WTC11 (cell line): ENCODE results near the gene ELMO1.

ENCODE experiments used
- CREM ChIP-seq: sonication (generic); formaldehyde crosslinking; IDR thresholded peaks from 2 replicates; pipeline ENCODE4 v1.8.1; 2022; ENCODE audit warnings: mild to moderate bottlenecking, missing genetic modification reagents, moderate library complexity
- CTCF ChIP-seq: fragments of 200-600 bp; IDR thresholded peaks from 2 replicates; pipeline ENCODE4 v1.8.0; 2022; ENCODE audit warnings: antibody characterized with exemption
- FOXP4 ChIP-seq: sonication (generic); formaldehyde crosslinking; IDR thresholded peaks from 2 replicates; pipeline ENCODE4 v1.8.0; 2022; ENCODE audit warnings: mild to moderate bottlenecking, missing genetic modification reagents
- IRF2 ChIP-seq: sonication (generic); formaldehyde crosslinking; IDR thresholded peaks from 2 replicates; pipeline ENCODE4 v1.8.0; 2022; ENCODE audit warnings: low read depth, missing genetic modification reagents, borderline replicate concordance
- JUN ChIP-seq: sonication (generic); formaldehyde crosslinking; IDR thresholded peaks from 2 replicates; pipeline ENCODE4 v1.8.0; 2023; ENCODE audit warnings: mild to moderate bottlenecking, missing genetic modification reagents
- MYBL2 ChIP-seq: sonication (generic); formaldehyde crosslinking; IDR thresholded peaks from 2 replicates; pipeline ENCODE4 v1.8.1; 2023; ENCODE audit warnings: mild to moderate bottlenecking, moderate library complexity, missing genetic modification reagents
- NR1H2 ChIP-seq: sonication (generic); formaldehyde crosslinking; IDR thresholded peaks from 2 replicates; pipeline ENCODE4 v1.9.0; 2021; ENCODE audit warnings: mild to moderate bottlenecking, moderate library complexity, missing genetic modification reagents
- NR3C1 ChIP-seq: sonication (generic); formaldehyde crosslinking; conservative IDR thresholded peaks from 2 replicates; pipeline ENCODE4 v1.8.1; 2023; ENCODE audit warnings: low read depth, mild to moderate bottlenecking, missing genetic modification reagents
- TEAD4 ChIP-seq: sonication (generic); formaldehyde crosslinking; IDR thresholded peaks from 2 replicates; pipeline ENCODE4 v1.8.0; 2022; ENCODE audit warnings: mild to moderate bottlenecking, missing genetic modification reagents
- ZNF121 ChIP-seq: sonication (generic); formaldehyde crosslinking; IDR thresholded peaks from 2 replicates; pipeline ENCODE4 v1.8.0; 2023; ENCODE audit warnings: missing genetic modification reagents
- TF ChIP-seq, protein P1 (sequence below): sonication (generic); formaldehyde crosslinking; IDR thresholded peaks from 2 replicates; pipeline ENCODE4 v1.8.1; 2022; ENCODE audit warnings: mild to moderate bottlenecking, missing genetic modification reagents, moderate library complexity, borderline replicate concordance
- TF ChIP-seq, protein P2 (sequence below): sonication (generic); formaldehyde crosslinking; IDR thresholded peaks from 2 replicates; pipeline ENCODE4 v1.8.1; 2022; ENCODE audit warnings: missing genetic modification reagents, borderline replicate concordance
- TF ChIP-seq, protein P3 (sequence below): sonication (generic); formaldehyde crosslinking; IDR thresholded peaks from 2 replicates; pipeline ENCODE4 v1.8.1; 2023; ENCODE audit warnings: mild to moderate bottlenecking, missing genetic modification reagents, moderate library complexity
- TF ChIP-seq, protein P4 (sequence below): sonication (generic); formaldehyde crosslinking; IDR thresholded peaks from 2 replicates; pipeline ENCODE4 v1.8.0; 2022; ENCODE audit warnings: mild to moderate bottlenecking, missing genetic modification reagents

DNA sequence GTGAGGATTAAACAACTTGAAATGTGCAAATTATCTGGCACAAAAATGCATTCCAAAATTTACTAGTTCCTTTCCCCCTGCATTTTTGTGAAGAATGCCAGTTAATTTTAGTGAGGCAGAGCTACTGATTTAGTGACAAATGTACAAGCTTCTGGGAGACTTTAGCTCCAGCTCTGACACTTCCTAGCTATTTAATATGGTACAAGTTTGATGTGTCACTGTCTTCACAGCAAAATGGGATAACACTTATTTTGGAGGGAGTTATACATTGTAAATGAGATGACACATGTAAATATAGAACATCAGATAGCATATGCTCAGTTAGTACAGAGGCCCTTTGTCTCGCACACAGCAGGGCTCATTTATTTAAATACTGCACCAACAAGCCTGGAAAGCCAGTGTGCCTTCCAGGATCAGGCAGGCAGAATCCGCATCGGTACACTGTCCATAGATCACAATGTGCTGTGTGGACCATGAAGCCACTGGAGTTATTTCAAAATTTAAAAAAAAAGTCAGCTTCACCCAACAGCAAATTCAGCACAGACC, 48.7 kb downstream of the ELMO1 start:
- TF ChIP-seq IRF2 (CRISPR knock-in tag) (no peak), TEAD4 (no peak), ZNF121 (CRISPR knock-in tag) (no peak), CTCF (no peak), NR3C1 (CRISPR knock-in tag) (no peak), JUN (CRISPR knock-in tag) (no peak), NR1H2 (CRISPR knock-in tag) (no peak), MYBL2 (CRISPR knock-in tag) (no peak), FOXP4 (CRISPR knock-in tag) (no peak), CREM (CRISPR knock-in tag) (no peak)
- TF ChIP-seq, protein P1, sequence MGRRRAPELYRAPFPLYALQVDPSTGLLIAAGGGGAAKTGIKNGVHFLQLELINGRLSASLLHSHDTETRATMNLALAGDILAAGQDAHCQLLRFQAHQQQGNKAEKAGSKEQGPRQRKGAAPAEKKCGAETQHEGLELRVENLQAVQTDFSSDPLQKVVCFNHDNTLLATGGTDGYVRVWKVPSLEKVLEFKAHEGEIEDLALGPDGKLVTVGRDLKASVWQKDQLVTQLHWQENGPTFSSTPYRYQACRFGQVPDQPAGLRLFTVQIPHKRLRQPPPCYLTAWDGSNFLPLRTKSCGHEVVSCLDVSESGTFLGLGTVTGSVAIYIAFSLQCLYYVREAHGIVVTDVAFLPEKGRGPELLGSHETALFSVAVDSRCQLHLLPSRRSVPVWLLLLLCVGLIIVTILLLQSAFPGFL = no peak
- TF ChIP-seq, protein P2, sequence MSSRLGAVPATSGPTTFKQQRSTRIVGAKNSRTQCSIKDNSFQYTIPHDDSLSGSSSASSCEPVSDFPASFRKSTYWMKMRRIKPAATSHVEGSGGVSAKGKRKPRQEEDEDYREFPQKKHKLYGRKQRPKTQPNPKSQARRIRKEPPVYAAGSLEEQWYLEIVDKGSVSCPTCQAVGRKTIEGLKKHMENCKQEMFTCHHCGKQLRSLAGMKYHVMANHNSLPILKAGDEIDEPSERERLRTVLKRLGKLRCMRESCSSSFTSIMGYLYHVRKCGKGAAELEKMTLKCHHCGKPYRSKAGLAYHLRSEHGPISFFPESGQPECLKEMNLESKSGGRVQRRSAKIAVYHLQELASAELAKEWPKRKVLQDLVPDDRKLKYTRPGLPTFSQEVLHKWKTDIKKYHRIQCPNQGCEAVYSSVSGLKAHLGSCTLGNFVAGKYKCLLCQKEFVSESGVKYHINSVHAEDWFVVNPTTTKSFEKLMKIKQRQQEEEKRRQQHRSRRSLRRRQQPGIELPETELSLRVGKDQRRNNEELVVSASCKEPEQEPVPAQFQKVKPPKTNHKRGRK (CRISPR knock-in tag) = no peak
- TF ChIP-seq, protein P3, sequence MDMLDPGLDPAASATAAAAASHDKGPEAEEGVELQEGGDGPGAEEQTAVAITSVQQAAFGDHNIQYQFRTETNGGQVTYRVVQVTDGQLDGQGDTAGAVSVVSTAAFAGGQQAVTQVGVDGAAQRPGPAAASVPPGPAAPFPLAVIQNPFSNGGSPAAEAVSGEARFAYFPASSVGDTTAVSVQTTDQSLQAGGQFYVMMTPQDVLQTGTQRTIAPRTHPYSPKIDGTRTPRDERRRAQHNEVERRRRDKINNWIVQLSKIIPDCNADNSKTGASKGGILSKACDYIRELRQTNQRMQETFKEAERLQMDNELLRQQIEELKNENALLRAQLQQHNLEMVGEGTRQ (CRISPR knock-in tag) = no peak
- TF ChIP-seq, protein P4, sequence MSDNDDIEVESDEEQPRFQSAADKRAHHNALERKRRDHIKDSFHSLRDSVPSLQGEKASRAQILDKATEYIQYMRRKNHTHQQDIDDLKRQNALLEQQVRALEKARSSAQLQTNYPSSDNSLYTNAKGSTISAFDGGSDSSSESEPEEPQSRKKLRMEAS = no peak
